Hypothalamus (tissue), 51 donors: ENCODE measurements around the gene FAM185A.
"Not testable (repeated sequence)": the region's sequence is repeated elsewhere in the genome, so short reads cannot be mapped to it uniquely, and the experiment has no call there.

Experiments
- DNase-seq, 51 donors: peaks; one replicate each; lab custom pipeline; 2025; lab: John Stamatoyannopoulos, UW

FAM185A gene

DNA sequence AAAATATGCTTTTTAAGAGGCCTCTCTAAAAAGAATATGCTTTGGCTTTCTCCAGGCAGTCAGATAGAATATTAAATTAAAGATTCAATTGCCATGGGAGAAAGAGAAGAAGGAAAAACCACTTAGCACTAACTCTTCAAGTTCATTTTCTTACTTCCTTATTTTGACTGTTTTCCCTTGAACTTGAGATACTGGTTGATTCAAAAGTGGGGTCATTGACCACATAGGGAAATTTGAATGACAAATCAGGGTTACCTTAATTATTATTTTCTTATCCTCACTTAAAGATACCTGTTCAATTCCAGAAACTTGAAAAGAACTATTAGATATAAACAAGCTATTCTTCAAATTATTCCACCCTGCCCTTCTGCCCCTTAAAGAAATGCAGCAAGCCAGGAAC lies 27.4 kb downstream of the FAM185A start:
- DNase-seq, result not testable (repeated sequence)

DNA sequence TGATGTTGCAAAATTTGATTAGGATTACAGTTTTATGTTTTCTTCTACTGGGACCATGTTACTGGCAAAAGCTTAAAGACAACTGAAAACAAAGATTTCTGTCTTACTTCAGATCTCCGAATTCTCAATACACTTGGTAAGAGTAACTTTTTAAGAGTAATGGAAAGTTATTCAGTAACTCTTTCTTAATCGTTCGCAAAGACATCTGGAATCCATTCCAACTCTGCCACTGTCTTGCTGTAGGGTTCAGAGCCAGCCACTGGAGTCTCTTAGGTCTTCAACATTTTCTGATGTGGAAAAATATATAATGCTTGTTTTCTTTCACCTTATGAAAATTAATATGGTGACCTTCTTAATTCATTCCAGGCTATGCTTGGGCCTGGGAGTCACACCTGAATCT lies 29.9 kb downstream of the FAM185A start:
- DNase-seq, result not testable (repeated sequence)

DNA sequence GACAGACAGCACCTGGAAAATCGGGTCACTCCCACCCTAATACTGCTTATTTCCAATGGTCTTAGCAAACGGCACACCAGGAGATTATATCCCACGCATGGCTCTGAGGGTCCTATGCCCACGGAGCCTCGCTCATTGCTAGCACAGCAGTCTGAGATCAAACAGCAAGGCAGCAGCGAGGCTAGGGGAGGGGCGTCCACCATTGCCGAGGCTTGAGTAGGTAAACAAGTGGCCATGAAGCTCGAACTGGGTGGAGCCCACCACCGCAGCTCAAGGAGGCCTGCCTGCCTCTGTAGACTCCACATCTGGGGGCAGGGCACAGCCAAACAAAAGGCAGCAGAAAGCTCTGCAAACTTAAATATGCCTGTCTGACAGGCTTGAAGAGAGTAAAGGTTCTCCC lies 32.1 kb downstream of the FAM185A start:
- DNase-seq, result not testable (repeated sequence)

DNA sequence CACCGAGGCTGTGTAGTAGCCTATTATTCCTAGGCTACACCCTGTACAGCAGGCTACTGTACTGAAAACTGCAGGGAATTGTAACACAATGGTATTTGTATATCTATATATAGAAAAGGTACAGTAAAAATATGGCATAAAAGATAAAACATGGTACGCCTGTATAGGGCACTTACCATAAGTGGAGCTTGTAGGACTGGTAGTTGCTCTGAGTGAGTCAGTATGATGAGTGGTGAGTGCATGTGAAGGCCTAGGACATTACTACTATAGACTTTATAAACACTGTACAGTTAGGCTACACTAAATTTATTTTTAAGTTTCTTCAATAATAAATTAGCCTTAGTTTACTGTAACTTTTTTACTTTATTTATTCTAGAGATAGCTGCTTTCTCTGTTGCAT lies 40.0 kb downstream of the FAM185A start:
- DNase-seq, result not testable (repeated sequence)

DNA sequence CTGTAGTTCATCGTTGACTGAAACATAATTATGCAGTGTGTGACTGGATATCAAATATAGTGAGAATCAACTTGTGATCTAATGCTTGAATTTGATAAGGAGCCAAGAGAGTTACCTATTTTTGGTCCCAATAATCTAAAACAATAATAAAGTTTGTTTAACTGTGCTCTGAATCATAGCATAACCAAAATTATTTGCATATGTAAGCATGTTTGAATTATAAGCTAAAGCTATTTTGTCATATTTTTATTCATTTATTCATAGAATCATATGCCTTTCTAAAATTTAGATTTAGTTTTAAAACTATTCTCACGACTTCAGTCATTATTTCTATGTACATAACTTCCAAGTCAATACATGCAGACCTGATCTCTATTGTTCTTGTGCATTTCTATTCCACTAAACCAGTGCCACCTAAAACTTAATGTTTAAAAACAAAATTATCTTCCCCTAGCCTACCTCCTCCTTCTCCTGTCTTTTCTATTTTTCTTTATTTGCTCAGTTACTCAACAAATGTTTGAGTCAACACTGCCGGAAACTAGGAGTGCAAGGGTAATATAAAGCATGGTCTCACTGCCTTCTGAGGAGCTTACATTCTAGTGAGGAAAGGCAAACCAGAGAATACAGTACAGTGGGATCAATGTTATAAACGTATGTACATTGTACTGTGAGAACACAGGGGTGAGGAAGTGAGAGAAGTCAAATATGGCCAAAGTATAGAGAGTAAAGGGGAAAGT lies 41.7 kb downstream of the FAM185A start:
- not testable (repeated sequence) for DNase-seq

DNA sequence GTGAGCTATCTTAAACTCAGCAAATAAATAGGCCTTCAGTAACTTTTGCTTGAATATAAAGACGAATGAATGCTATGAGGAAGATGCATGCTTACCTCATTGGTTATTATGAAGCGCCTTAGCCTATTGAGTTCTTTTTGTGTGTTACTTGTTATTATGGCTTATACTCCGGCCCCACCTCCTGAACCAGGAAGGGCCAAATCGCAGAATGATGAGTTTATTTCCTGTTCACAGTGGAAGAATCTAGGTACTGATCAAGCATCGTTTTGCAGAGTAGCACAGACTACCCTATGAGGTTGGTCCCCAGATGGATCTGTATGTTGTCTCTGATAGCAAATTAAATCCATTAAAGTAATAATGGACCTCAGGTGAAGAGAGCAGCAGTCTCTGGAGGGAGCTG lies 42.6 kb downstream of the FAM185A start:
- not testable (repeated sequence) for DNase-seq

DNA sequence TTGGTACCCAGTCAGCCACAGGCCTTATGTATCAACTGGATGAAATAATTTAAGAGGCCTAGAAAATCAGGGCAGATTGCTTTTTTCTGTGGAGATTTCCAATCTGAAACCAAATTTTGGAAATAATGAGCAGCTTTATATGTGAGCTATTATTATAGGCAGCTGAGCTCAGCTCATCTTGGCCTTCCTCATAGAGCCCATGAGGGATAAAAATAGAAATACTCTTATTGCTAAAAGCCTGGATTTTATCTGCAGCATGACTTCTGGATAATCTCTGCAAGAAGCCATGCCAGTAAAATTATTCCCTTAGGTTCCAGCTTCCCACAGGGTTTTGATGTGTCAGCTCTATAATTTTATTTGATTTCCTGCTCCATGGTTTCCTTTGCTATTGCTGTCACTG lies 43.0 kb downstream of the FAM185A start:
- DNase-seq, result not testable (repeated sequence)

DNA sequence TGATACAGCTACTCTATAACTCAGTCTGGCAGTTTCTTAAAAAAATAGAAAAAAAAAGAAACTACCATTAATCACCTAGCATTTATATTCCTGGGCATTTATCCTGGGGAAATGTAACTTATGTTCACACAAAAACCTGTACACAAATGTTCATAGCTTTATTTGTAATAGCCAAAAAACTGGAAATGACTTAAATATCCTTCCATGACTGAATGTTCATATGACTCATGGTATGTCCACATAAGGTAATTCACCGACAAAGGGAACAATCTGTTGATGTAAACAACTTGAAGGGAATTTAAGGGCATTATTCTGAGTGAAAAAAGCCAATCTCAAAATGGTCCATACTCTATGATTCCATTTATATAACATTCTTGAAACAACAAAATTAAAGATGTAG lies 45.8 kb downstream of the FAM185A start:
- not testable (repeated sequence) for DNase-seq

DNA sequence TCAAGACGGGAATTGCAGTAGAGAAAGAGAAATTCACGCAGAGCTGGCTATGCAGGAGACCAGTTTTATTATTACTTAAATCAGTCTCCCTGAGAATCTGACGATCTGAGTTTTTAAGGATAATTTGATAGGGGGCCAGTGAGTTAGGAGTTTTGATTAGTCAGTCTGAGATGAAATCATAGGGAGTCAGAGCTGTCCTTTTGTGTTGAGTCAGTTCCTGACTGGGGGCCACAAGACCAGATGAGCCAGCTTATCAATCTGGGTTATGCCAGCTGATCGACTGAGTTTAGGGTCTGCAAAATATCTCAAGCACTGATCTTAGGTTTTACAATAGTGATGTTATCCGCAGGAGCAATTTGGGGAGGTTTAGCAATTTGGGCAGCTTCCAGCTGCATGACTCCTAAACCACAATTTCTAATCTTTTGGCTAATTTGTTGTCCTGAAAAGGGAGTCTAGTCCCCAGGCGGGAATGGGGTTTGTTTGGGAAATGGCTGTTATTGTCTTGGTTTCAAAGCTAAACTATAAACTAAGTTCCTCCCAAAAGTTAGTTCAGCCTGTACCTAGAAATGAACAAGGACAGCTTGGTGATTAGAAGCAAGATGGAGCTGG lies 47.3 kb downstream of the FAM185A start:
- DNase-seq, result not testable (repeated sequence)

DNA sequence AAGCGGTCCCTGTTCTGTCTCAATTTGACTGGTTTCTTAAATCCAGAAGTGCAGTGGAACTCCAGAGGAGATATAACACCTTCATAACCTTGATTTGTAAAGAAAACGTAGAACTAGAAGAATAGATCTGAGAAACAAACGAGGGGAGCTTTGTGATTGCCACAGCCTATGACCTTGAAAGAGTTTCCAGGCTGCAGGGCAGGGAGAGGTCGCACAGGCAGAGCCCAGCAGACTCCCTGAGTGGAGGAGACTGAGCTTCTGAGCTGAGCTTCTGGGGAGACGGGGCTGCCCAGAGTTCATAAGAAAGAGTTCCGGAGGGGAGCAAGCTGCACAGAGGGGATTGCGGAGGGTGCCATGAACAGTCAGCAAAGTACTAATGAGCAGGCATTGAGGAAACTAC lies 57.8 kb downstream of the FAM185A start:
- no peak for DNase-seq

DNA sequence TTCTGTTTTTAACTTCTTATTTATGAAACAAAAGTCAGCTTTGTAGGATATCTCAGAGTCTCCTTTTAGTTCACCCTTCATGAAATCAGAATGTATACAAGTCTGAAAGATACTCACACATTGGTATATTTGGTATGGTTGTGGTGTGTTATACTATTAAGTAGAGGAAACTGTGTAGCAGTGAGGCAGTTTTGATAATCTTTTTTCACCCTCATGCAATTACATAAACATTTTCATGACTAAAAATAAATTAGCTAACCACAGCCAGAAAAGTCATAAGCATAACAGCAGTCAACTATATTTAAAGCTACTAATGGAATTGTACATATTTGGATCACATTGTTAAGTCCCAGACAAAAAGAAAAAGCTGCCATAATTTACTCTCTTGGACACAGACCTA lies 62.1 kb downstream of the FAM185A start:
- DNase-seq, result no peak

DNA sequence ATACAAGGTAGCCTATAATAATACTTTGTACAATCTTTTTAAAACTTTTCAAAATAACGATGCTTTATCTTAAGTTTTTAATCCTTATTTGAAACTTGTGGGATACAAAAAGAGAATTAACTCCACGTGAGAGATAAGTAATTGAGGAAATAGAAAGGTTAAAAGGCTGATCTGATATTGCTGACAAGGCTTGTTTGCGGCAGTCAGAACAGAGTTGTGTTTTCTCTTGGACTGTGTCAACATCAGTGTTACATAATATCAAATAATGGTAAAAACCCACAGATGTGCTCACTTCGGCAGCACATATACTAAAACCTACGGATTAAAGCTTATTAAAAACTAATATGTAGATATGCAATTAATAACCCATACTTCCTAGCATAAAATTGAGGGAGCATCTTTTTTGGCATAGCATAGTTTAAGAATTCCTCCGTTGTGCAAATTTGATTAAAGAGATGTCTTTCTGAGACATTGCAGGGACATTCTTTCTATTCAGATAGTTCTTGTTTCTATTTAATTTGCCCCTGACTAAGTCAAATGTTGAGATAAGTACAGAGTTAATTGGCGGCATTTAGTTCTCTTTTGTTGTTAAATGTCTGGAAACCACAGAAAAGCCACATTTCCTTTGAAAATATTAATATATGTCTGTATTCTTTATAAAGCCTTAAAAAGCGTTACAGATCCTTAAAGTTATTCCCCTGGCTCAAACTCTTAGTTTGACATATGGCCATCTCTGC lies 63.3 kb downstream of the FAM185A start:
- no peak for DNase-seq

DNA sequence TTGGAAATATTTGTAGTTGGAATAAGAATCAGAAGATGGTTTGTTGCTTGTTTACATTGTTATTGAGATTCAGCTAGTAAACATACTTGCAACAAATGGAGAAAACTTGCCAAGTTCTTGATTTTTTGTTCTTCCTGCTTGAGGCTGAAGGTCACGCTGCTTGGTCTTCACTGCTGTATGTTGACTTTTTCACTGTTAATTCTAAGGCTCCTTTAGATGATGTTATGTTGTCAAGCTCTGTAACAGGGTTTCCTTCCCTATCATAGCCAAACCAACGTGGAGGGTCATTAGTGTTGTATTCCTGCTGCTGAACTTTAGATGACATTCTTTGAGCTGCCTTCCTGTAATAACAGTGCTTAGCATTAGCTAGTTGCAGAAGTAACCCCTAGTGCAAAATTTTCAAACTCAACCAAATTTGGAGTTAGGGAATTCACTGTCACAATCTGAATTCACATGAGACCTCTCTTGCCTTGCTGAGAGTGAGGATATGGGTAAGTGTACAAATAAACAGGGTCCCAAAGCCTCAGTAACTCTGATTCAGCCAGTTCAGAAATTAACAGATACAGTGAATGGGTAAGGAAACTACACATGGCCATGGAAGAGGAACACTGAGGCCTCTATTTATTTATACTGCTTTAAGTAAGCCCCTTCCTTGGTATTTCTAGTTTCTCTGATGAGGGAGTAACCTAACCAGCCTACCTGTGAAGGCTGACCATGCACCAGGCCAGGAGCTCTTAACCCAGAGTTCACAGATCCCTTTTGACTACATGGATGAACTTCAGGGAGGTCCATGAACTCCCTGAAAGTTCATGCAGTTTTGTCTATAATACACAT lies 64.6 kb downstream of the FAM185A start:
- no peak for DNase-seq

DNA sequence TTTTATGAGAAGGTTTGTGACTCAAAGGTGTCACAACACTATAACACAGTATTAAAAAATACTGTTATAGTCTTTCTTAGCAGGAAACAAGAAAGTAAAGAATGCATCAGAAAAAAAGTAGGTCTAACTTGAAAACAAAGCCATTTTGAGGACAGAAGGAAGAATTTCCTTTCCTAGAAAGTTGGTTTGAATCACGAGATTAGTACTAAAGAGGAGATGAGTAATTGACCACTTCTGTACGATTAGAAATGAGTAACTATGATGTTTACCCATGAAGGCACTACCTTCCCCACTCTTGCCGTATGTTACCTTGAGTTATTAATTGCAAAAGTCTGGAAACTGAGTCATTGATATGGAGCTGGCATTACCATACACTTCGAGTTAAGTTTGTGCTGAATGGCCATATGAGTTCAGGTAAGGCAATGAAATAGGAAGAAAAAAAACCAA lies 65.2 kb downstream of the FAM185A start:
- no peak for DNase-seq

DNA sequence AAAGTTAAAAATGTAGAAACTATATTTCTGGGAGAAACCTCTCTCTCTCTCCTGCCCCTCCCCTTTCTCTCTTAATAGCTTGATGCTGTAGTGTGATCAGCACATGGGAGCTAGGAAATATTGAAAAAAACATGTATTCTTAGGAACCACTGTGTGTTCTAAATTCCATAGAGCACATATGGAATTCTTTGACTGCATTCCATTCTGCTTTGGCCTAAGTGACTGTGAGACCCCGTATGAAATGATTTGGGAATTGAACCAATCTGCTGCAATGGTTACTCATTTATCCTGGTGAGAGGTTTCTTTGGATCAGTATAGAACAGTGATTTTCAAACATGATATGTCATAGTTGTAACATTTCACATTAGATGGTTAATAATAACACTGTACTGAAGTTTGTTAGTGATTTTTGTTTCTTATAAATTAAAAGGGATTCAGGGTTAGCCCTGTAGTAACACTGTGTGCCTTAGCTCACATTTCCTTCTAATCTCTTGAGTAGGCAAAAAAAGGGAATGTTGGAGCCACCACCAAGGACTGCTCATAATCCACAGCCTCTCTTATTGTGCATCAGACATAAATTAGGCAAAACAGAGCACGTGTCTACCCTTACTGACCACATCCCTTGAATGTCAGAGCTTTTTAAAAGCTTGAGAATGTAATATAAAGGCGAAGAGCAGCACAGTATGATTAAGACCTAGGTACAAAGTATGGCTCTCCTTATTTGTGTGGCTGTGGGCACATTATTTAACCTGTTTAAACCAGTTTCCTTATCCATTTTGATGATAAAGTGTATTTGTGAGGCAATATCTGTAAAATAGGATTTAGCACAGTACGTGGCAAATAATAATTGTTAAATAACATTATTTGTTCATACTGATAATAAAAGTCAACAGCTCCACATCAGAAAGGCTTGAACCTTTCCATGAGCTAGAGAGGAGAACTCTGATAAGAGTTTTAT lies 69.1 kb downstream of the FAM185A start:
- no peak for DNase-seq

DNA sequence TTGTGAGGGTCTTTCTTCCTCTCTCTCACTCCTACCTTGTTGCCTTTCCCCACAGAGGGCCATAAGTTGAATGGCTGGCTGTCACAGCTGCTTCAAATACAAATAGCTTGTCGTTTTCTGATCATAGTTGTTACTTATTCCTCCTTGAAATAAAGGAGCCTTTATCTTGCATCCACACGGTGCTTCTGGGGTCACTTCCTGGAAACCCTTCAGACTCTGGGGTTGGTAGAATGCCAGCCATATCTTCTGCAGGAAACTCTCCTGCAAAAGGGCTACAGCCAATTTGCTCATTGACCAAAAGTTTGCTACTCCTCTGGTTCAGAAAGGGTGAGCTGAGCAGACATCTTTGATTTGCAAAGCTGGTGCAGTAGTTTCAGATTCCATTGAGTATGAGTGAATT lies 70.4 kb downstream of the FAM185A start:
- DNase-seq, result no peak

DNA sequence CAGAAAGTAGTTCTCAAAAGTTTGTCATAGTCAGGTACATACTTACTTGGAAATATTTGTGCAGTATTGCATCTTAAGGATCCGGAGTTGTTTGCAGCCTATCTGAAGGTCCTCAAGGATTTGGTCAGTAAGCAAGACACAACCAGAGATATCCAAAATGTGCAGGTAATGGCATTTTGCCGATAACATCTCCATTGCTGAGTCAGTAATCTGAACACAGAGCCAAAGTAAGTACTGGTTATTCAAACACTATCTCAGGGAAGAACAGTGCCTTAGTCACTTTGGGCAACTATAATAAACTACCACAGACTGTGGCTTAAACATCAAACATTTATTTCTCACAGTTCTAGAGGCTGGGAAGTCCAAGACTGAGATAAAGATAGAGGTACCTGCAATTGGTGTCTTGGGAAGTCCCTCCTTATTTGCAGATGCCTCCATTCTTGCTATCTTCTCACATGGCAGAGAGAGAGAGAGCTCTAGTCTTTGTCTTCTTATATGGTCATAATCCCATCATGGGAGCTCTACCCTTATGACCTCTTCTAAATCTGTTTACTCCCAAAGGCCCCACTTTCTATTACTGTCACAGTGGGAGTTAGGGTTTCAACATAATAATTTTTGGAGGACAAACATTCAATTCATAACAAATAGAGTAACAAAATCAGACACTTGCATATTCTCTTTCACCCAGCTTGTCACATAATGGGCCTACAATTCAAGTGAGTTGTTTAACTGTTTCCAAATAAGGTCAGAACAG lies 73.4 kb downstream of the FAM185A start:
- no peak for DNase-seq

DNA sequence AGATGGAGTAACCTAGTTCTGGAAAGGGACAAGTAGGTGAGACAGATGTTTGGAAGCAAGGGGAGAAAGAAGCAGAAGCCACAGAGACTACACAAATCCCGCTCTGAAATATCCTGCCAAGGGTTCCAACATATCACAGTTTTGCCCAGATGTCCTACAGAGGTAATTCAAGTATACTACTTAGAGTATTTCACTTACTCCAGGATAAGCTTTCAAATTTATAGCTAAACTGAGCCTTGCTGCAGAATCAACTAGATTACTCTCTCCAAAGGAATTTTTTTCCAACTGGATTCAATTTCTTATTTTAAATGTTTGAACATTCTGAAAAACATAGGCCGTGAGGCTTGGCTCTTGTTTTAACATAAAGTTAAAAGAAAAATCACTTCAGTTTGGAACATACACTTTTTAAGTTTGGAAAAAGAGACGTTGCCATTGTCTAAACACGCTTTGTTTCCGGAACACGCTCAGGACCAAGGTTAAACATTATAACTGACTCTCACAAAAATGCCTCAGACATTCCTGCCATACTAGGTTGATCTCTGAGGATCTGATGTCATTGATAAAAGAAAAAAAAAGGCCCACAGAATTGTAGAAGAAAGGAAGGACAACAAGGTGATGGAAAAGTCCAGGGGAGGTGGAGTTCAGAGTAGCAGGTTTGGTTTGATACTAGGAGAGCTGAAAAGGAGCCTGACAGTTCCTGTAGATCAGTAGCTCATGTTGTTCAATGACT lies 74.8 kb downstream of the FAM185A start:
- no peak for DNase-seq
